ENCODE data around the gene IPO13.
A peak's percentile ranks its signal among the peaks of the same experiment; 100 is the strongest.

GRCh38 chr1:43934986-43935324 lies 11.8 kb upstream of the IPO13 start:
- TF ChIP-seq CTCF (conservative IDR thresholded peaks at IDR 0.05; ENCODE audit: low read length), result peak; percentile 2; the same call in 1 of the 2 replicates
- no peak for TF ChIP-seq EZH2phosphoT487 (IDR thresholded peaks at IDR 0.05; ENCODE audit: borderline replicate concordance)
